CD14-positive monocyte (primary cell): Measurements from ENCODE around the gene MAP3K9. TPM values are rescaled to one million over a fixed set of nuclear protein-coding genes. Genes with fewer than 3 reads are reported as not detected.

Source experiments
- DNase-seq, 3 donors: peaks; one replicate each; pipeline ENCODE4 v3.0.0-alpha.2; 2011 to 2022
- H2AFZ ChIP-seq: 2 replicates; pipeline ENCODE4 v1.6.0; 2012; ENCODE audit warnings: mild to moderate bottlenecking, low read depth, low read length, inconsistent platforms; ENCODE audit not compliant: insufficient read depth, poor library complexity, severe bottlenecking
- H3K27ac ChIP-seq, 2 donors: 1 replicate in 1 of 2; 2 replicates in 1 of 2; pipeline ENCODE4 v1.5.1; 2012 to 2013; ENCODE audit warnings: low read length in 2 of 2, control low read depth in 1 of 2, inconsistent platforms in 1 of 2, low read depth in 1 of 2, mild to moderate bottlenecking in 1 of 2
- H3K27me3 ChIP-seq, 2 donors: one replicate each; pipeline versions ENCODE4 v1.6.0 to v1.6.1; 2011 to 2013; ENCODE audit warnings: low read length in 2 of 2; ENCODE audit not compliant: control insufficient read depth in 2 of 2, insufficient read depth in 2 of 2
- H3K36me3 ChIP-seq, 2 donors: replicated peaks in 1 of 2; 1 replicate in 1 of 2; 2 replicates in 1 of 2; pipeline versions ENCODE4 v1.5.1 to v1.6.1; 2012 to 2013; ENCODE audit warnings: low read length in 2 of 2, control low read depth in 1 of 2, inconsistent platforms in 1 of 2, mild to moderate bottlenecking in 1 of 2; ENCODE audit not compliant: insufficient read depth in 2 of 2, control insufficient read depth in 1 of 2
- H3K4me1 ChIP-seq, 2 donors: 1 replicate in 1 of 2; 2 replicates in 1 of 2; pipeline versions ENCODE4 v1.5.1 to v1.6.1; 2012 to 2013; ENCODE audit warnings: low read length in 2 of 2, control low read depth in 1 of 2, inconsistent platforms in 1 of 2, mild to moderate bottlenecking in 1 of 2, moderate library complexity in 1 of 2; ENCODE audit not compliant: insufficient read depth in 2 of 2, control insufficient read depth in 1 of 2
- H3K4me2 ChIP-seq: replicated peaks from 2 replicates; pipeline ENCODE3; 2012; ENCODE audit warnings: low read length, moderate library complexity, mild to moderate bottlenecking; ENCODE audit not compliant: poor library complexity, severe bottlenecking; ENCODE audit errors: extremely low read depth
- H3K4me3 ChIP-seq, 3 experiments: fragments of 200-600 bp in 1 of 3; sonication (generic) in 1 of 3; replicated peaks in 1 of 3; 1 replicate in 2 of 3; 2 replicates in 1 of 3; pipeline ENCODE4 v1.5.1; 2011 to 2013; ENCODE audit warnings: low read length in 3 of 3, mild to moderate bottlenecking in 3 of 3, control low read depth in 2 of 3, low read depth in 2 of 3, inconsistent platforms in 1 of 3, moderate library complexity in 1 of 3
- H3K79me2 ChIP-seq: 2 replicates; pipeline ENCODE4 v1.6.0; 2012; ENCODE audit warnings: mild to moderate bottlenecking, control low read depth, inconsistent platforms, low read length, moderate library complexity; ENCODE audit not compliant: insufficient read depth
- H3K9ac ChIP-seq: 2 replicates; pipeline ENCODE4 v1.6.0; 2017; ENCODE audit warnings: low read length, mild to moderate bottlenecking; ENCODE audit not compliant: insufficient read depth, poor library complexity, severe bottlenecking
- H3K9me3 ChIP-seq, 2 donors: replicated peaks in 1 of 2; 1 replicate in 1 of 2; 2 replicates in 1 of 2; pipeline versions ENCODE4 v1.5.1 to v1.6.1; 2012 to 2013; ENCODE audit warnings: low read length in 2 of 2, control low read depth in 1 of 2; ENCODE audit not compliant: control insufficient read depth in 1 of 2, insufficient read depth in 1 of 2
- H4K20me1 ChIP-seq: 2 replicates; pipeline ENCODE4 v1.6.0; 2012; ENCODE audit warnings: mild to moderate bottlenecking, low read length, control low read depth, moderate library complexity; ENCODE audit not compliant: insufficient read depth
- H3K27ac Mint-ChIP-seq, 7 donors: one replicate each; pipeline ENCODE4 v1.8.0; 2020; ENCODE audit warnings: mild to moderate bottlenecking in 7 of 7, mixed read lengths in 7 of 7, moderate library complexity in 6 of 7, inconsistent platforms in 2 of 7
- H3K27me3 Mint-ChIP-seq, 3 donors: one replicate each; pipeline ENCODE4 v1.8.0; 2021 to 2022; ENCODE audit warnings: low read depth in 3 of 3, mild to moderate bottlenecking in 3 of 3, mixed read lengths in 3 of 3, moderate library complexity in 3 of 3, inconsistent platforms in 1 of 3
- H3K36me3 Mint-ChIP-seq, 2 donors: one replicate each; pipeline ENCODE4 v1.8.0; 2020; ENCODE audit warnings: mixed read lengths in 2 of 2, inconsistent platforms in 1 of 2, mild to moderate bottlenecking in 1 of 2
- H3K4me1 Mint-ChIP-seq: one replicate; pipeline ENCODE4 v1.8.0; 2020; ENCODE audit warnings: mild to moderate bottlenecking, mixed read lengths
- H3K4me3 Mint-ChIP-seq, 2 donors: one replicate each; pipeline ENCODE4 v1.8.0; 2020; ENCODE audit warnings: mild to moderate bottlenecking in 2 of 2, mixed read lengths in 2 of 2, moderate library complexity in 1 of 2
- H3K9me3 Mint-ChIP-seq, 7 donors: one replicate each; pipeline ENCODE4 v1.8.0; 2020 to 2022; ENCODE audit warnings: mixed read lengths in 7 of 7, mild to moderate bottlenecking in 6 of 7, moderate library complexity in 6 of 7, inconsistent platforms in 2 of 7
- WGBS: methylation state at CpG from one replicate; pipeline ENCODE4 v1.1.5; 2013; ENCODE audit warnings: missing lambda C conversion rate; ENCODE audit not compliant: insufficient coverage; 5-methylcytosine and 5-hydroxymethylcytosine counted together
- intact Hi-C, 2 donors: fragments of 100-400 bp; cut with micrococcal nuclease; formaldehyde crosslinking; loops; one replicate each; pipeline versions ENCODE4 v1.15.0 to v1.15.1; 2023
- polyA plus RNA-seq, 3 donors: library from polyadenylated mRNA; depleted of rRNA in 1 of 3; unstranded in 2 of 3; stranded (reverse) in 1 of 3; fragments of 300-500 nt in 2 of 3; fragments of >200 nt in 1 of 3; fragmentation: Illumina TruSeq in 2 of 3; gene quantifications; 1 replicate in 2 of 3; 2 replicates in 1 of 3; pipeline ENCODE4 v1.2.3, GENCODE V29; 2012 to 2021
- TF ChIP-seq, protein P1 (sequence below): fragments of 200-600 bp; IDR thresholded peaks from one replicate; pipeline ENCODE4 v1.8.0; 2022; ENCODE audit warnings: antibody characterized with exemption, mild to moderate bottlenecking

MAP3K9 gene
- polyA plus RNA-seq, 3 donors = 0.01 TPM; not detected in 2

DNA sequence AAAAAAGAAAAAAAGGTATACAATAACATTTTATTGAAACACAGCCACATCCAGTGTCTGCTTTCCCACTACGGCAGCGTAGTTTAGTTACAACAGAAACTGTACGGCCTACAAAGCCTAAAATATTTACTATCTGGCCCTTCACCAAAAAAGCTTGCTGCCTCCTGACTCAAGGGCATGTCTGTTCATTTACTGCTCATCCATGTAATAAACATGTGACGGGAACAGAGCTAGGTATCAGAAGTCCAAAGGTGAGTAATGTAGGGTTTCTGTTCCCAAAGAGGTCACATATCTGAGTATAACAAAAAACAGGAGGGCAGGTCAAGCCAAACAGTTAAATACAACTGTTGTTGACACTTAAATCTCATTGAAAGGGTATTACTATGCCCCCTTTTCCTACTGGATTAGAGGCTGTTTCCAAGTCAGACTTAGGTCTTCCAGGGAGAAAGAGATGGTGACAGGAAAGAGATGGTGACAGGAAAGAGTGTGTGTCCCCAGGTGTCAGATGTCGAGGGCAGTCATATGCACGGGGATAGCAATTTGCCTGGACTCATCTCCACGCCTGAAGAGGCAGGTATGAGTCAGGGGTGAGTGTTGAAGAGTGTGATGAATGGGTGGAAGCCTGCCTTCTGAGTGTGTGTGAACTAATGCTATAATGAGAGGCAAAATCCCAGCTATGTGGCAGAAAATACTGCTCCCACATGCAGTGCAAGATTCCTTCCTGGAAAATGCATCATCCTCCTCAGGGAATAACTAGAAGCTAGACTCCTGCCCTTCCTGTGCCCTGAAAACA, 77.7 kb downstream of the MAP3K9 start:
- WGBS = 94% methylated on average over 3 of the region's 7 CpGs
- H3K27me3 ChIP-seq = no peaks in the 10 kb centered on the region
- no peaks in the 10 kb centered on the region for H3K4me1 Mint-ChIP-seq
- no peak overlapping the region for H3K4me2 ChIP-seq
- peaks cover 0 to 4% (median 1%) of the 10 kb centered on the region in 7 donors for H3K9me3 Mint-ChIP-seq
- no peak overlapping the region for H2AFZ ChIP-seq
- H3K4me3 ChIP-seq = no peak overlapping the region
- H3K9me3 ChIP-seq = no peaks in the 10 kb centered on the region
- H3K4me3 Mint-ChIP-seq = no peak overlapping the region
- DNase-seq = no peak
- intact Hi-C loops = no loop called here
- no peak overlapping the region for H3K27ac Mint-ChIP-seq
- H3K9ac ChIP-seq = no peak overlapping the region
- H3K27ac ChIP-seq = no peak overlapping the region
- no peaks in the 10 kb centered on the region for H3K36me3 ChIP-seq
- no peaks in the 10 kb centered on the region for H3K79me2 ChIP-seq
- H4K20me1 ChIP-seq = no peaks in the 10 kb centered on the region
- no peaks in the 10 kb centered on the region for H3K4me1 ChIP-seq
- H3K36me3 Mint-ChIP-seq = no peaks in the 10 kb centered on the region
- peaks cover 0 to 4% (median 0%) of the 10 kb centered on the region in 3 donors for H3K27me3 Mint-ChIP-seq
- TF ChIP-seq, protein P1, sequence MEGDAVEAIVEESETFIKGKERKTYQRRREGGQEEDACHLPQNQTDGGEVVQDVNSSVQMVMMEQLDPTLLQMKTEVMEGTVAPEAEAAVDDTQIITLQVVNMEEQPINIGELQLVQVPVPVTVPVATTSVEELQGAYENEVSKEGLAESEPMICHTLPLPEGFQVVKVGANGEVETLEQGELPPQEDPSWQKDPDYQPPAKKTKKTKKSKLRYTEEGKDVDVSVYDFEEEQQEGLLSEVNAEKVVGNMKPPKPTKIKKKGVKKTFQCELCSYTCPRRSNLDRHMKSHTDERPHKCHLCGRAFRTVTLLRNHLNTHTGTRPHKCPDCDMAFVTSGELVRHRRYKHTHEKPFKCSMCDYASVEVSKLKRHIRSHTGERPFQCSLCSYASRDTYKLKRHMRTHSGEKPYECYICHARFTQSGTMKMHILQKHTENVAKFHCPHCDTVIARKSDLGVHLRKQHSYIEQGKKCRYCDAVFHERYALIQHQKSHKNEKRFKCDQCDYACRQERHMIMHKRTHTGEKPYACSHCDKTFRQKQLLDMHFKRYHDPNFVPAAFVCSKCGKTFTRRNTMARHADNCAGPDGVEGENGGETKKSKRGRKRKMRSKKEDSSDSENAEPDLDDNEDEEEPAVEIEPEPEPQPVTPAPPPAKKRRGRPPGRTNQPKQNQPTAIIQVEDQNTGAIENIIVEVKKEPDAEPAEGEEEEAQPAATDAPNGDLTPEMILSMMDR = no peak

DNA sequence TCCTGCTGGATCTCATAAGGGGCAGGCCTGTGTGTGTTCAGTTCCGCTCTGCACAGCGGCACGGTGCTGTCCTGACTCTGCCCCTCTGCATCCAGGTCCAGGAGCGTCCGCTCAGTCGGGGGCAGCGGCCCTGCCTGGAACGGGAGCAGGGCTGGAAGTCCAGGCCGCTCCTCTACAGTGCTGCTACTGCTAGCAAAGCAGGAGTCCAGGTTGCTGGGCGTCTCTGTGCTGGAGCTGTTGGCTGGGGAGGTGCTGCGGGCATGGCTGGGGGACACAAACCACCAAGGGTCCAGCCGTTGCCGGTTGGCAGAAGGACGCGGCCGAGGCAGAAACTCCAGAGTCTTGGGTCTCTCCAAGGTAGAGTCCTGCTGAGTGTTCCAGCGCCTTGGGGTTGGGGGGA, 78.9 kb downstream of the MAP3K9 start:
- no peak overlapping the region for H3K4me3 Mint-ChIP-seq
- Histone ChIP-seq H3K9ac (no peak overlapping the region), H3K4me1 (no peaks in the 10 kb centered on the region), H3K4me2 (no peak overlapping the region), H2AFZ (no peak overlapping the region), H3K36me3 (no peaks in the 10 kb centered on the region), H3K4me3 (no peak overlapping the region), H3K27ac (no peak overlapping the region), H3K79me2 (no peaks in the 10 kb centered on the region), H3K9me3 (no peaks in the 10 kb centered on the region), H4K20me1 (no peaks in the 10 kb centered on the region), H3K27me3 (no peaks in the 10 kb centered on the region)
- intact Hi-C loops = no loop called here
- H3K36me3 Mint-ChIP-seq = no peaks in the 10 kb centered on the region
- peaks cover 0 to 3% (median 0%) of the 10 kb centered on the region in 3 donors for H3K27me3 Mint-ChIP-seq
- WGBS = 96% methylated on average over 17 of the region's 17 CpGs
- DNase-seq = no peak
- peaks cover 0 to 4% (median 1%) of the 10 kb centered on the region in 7 donors for H3K9me3 Mint-ChIP-seq
- H3K4me1 Mint-ChIP-seq = no peaks in the 10 kb centered on the region
- no peak overlapping the region for H3K27ac Mint-ChIP-seq
- TF ChIP-seq, protein P1 = no peak
